GM19463 (cell line): ENCODE measurements around the gene SBNO2.

Experiments used
- ATAC-seq: cut with Tn5 transposase; IDR thresholded peaks from one replicate; pipeline ENCODE4 v1.9.1; 2021; ENCODE audit warnings: mild to moderate bottlenecking, moderate library complexity; ENCODE audit not compliant: unreplicated experiment

Gene SBNO2

GRCh38 chr19:1154731-1155351, 19.2 kb downstream of the SBNO2 start:
- no peak for ATAC-seq

- no peak for ATAC-seq
These were observed 20.0 kb downstream of the SBNO2 start for GRCh38 chr19:1153891-1154730.

- no peak for ATAC-seq
These were observed 22.0 kb downstream of the SBNO2 start for GRCh38 chr19:1151917-1152587.

GRCh38 chr19:1151037-1151724, 22.9 kb downstream of the SBNO2 start:
- no peak for ATAC-seq

- no peak for ATAC-seq
These were observed 23.6 kb downstream of the SBNO2 start for GRCh38 chr19:1150333-1151036.

- no peak for ATAC-seq
These were observed 24.6 kb downstream of the SBNO2 start for GRCh38 chr19:1149259-1150045.

GRCh38 chr19:1147934-1148549, 26.0 kb downstream of the SBNO2 start:
- no peak for ATAC-seq

GRCh38 chr19:1146858-1147780, 26.9 kb downstream of the SBNO2 start:
- no peak for ATAC-seq

GRCh38 chr19:1146412-1146699, 27.7 kb downstream of the SBNO2 start:
- ATAC-seq: no peak

GRCh38 chr19:1145635-1146411, 28.2 kb downstream of the SBNO2 start:
- ATAC-seq: no peak

- ATAC-seq: no peak
These were observed 29.3 kb downstream of the SBNO2 start for GRCh38 chr19:1144741-1145140.

GRCh38 chr19:1143828-1144399, 30.2 kb downstream of the SBNO2 start:
- ATAC-seq: no peak

GRCh38 chr19:1141944-1142343, 32.1 kb downstream of the SBNO2 start:
- no peak for ATAC-seq

GRCh38 chr19:1140272-1141027, 33.6 kb downstream of the SBNO2 start:
- ATAC-seq: no peak

GRCh38 chr19:1139126-1139525, 34.9 kb downstream of the SBNO2 start:
- ATAC-seq: no peak

GRCh38 chr19:1138121-1138520, 35.9 kb downstream of the SBNO2 start:
- ATAC-seq: no peak
